Nephron progenitor cell (in vitro differentiated cells): ENCODE measurements around the gene PTCD3.

Source experiments
- DNase-seq: peaks from one replicate; pipeline ENCODE4 v3.0.0; 2021
- H3K27ac Mint-ChIP-seq: 2 replicates; pipeline ENCODE4 v1.8.0; 2021; ENCODE audit warnings: mild to moderate bottlenecking, moderate library complexity, mixed read lengths
- H3K27me3 Mint-ChIP-seq: 2 replicates; pipeline ENCODE4 v1.8.0; 2021; ENCODE audit warnings: mild to moderate bottlenecking, low read depth, mixed read lengths; ENCODE audit not compliant: poor library complexity
- H3K36me3 Mint-ChIP-seq: 2 replicates; pipeline ENCODE4 v1.8.0; 2021; ENCODE audit warnings: low read depth, mixed read lengths
- H3K4me1 Mint-ChIP-seq: 2 replicates; pipeline ENCODE4 v1.8.0; 2021; ENCODE audit warnings: mixed read lengths
- H3K4me3 Mint-ChIP-seq: 2 replicates; pipeline ENCODE4 v1.8.0; 2021; ENCODE audit warnings: mild to moderate bottlenecking, moderate library complexity, mixed read lengths
- H3K9me3 Mint-ChIP-seq: 2 replicates; pipeline ENCODE4 v1.8.0; 2021; ENCODE audit warnings: mild to moderate bottlenecking, moderate library complexity, mixed read lengths
- CTCF ChIP-seq: fragments of 200-600 bp; sonication (generic); IDR thresholded peaks from 2 replicates; pipeline ENCODE4 v1.5.0; 2021; ENCODE audit warnings: antibody characterized with exemption

Gene PTCD3

GRCh38 chr2:86157009-86157556 is 51.0 kb downstream of the PTCD3 start:
- H3K27ac Mint-ChIP-seq, result no peak overlapping the region
- H3K9me3 Mint-ChIP-seq, result no peaks in the 10 kb centered on the region

GRCh38 chr2:86158286-86158685 is 52.3 kb downstream of the PTCD3 start:
- H3K36me3 Mint-ChIP-seq, result peaks cover 68% of the 10 kb centered on the region
- DNase-seq, result no peak

More at GRCh38 chr2:86157009-86157556, 51.0 kb downstream of the PTCD3 start:
- Mint-ChIP-seq H3K4me3 (no peak overlapping the region), H3K27me3 (no peaks in the 10 kb centered on the region), H3K36me3 (peaks cover 66% of the 10 kb centered on the region), H3K4me1 (no peaks in the 10 kb centered on the region)
- DNase-seq, result no peak
- no peak for TF ChIP-seq CTCF

GRCh38 chr2:86160156-86160952 is 54.3 kb downstream of the PTCD3 start:
- no peak for DNase-seq
- Mint-ChIP-seq H3K4me1 (no peaks in the 10 kb centered on the region), H3K9me3 (no peaks in the 10 kb centered on the region), H3K27me3 (no peaks in the 10 kb centered on the region), H3K27ac (no peak overlapping the region), H3K36me3 (peaks cover 69% of the 10 kb centered on the region), H3K4me3 (no peak overlapping the region)
- no peak for TF ChIP-seq CTCF

More at GRCh38 chr2:86158286-86158685, 52.3 kb downstream of the PTCD3 start:
- H3K4me1 Mint-ChIP-seq, result no peaks in the 10 kb centered on the region
- TF ChIP-seq CTCF, result no peak
- H3K4me3 Mint-ChIP-seq, result no peak overlapping the region
- H3K27me3 Mint-ChIP-seq, result no peaks in the 10 kb centered on the region
- H3K9me3 Mint-ChIP-seq, result no peaks in the 10 kb centered on the region
- H3K27ac Mint-ChIP-seq, result no peak overlapping the region

DNA sequence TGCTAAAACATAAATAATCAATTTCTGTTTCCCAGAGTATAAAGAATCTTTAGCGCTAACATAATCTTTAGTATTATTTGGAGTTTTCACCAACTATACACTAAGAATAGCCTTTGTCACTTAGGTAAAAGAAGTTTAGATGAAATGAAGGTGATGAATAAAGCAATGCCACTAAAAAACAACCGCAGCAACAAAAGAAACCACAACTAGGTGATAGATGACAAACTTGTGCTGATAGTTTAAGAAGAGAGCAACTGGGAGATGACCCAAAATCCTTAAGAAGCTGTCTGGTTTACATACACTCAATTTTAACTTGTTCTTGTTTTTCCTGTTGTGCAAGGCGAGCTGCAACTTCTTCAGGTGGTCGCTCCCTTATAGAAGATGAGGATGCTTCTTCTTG is 64.4 kb downstream of the PTCD3 start:
- no peak overlapping the region for H3K27ac Mint-ChIP-seq
- no peak overlapping the region for H3K4me3 Mint-ChIP-seq
- no peak for TF ChIP-seq CTCF
- peaks cover 45% of the 10 kb centered on the region for H3K36me3 Mint-ChIP-seq
- H3K4me1 Mint-ChIP-seq, result no peaks in the 10 kb centered on the region
- H3K27me3 Mint-ChIP-seq, result peaks cover 3% of the 10 kb centered on the region
- H3K9me3 Mint-ChIP-seq, result no peaks in the 10 kb centered on the region
- DNase-seq, result no peak

GRCh38 chr2:86171295-86171694 is 65.3 kb downstream of the PTCD3 start:
- Mint-ChIP-seq H3K27ac (peak overlapping the region; percentile 9), H3K4me3 (no peak overlapping the region), H3K9me3 (no peaks in the 10 kb centered on the region), H3K36me3 (peaks cover 43% of the 10 kb centered on the region), H3K4me1 (peaks cover 3% of the 10 kb centered on the region), H3K27me3 (peaks cover 3% of the 10 kb centered on the region)
- DNase-seq, result no peak
- TF ChIP-seq CTCF, result no peak

DNA sequence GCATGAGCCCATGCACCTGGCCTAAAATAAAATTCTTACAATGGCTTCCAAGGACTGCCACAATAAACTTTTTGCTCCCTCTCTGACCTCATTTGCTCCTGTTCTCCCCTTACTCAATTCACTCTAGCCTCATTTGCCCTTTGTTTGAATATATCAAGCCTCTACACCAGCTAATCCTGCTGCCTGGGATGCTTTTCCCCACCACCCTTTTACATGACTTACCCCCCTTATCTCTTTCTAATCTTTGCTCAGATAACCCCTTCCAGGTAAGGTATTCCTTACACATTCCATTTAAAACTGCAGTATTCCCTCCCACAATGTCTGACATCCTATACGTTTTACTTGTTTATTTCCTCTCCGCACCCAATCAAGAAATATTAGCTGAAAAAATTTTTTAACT is 66.6 kb downstream of the PTCD3 start:
- peaks cover 51% of the 10 kb centered on the region for H3K36me3 Mint-ChIP-seq
- H3K4me3 Mint-ChIP-seq, result no peak overlapping the region
- H3K27ac Mint-ChIP-seq, result peak overlapping the region; percentile 33
- no peak for DNase-seq
- peaks cover 6% of the 10 kb centered on the region for H3K4me1 Mint-ChIP-seq
- H3K27me3 Mint-ChIP-seq, result peaks cover 3% of the 10 kb centered on the region
- no peak for TF ChIP-seq CTCF
- no peaks in the 10 kb centered on the region for H3K9me3 Mint-ChIP-seq
